Thoracic aorta endothelial cell (primary cell): ENCODE measurements around the gene RAB6C. TPM values are rescaled to one million over a fixed set of nuclear protein-coding genes. Genes with fewer than 3 reads are reported as not detected.

Experiments
- total RNA-seq: library from RNA; depleted of rRNA; stranded (reverse); fragments of >200 nt; gene quantifications from 2 replicates; pipeline ENCODE4 v1.2.3, GENCODE V29; 2012

The RAB6C gene
- total RNA-seq = not detected in 2 replicates

DNA sequence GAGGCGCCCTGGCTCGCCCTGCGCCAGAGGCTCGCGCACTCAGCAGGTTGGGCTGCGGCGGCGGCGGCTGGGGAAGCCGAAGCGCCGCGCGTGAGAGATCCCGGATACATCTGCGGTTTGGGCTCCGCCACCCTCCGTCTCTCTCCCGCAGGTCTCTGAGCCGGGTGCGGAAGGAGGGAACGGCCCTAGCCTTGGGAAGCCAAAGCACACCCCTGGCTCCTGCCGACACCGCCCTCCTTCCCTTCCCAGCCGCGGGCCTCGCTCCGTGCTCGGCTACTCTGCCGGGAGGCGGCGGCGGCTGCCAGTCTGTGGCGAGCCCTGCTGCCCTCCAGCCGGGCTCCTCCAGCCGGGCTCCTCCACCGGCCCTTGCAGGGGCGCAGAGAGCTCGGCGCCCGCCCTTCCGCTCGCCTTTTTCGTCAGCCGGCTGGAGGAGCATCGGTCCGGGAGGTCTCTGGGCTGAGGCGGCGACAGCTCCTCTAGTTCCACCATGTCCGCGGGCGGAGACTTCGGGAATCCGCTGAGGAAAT, at the start of gene RAB6C:
TSS of gene RAB6C (plus strand) at position 38 of the 527 bp plus-strand sequence. CDS start at position 488, 450 bp downstream.

Other genes with a start within 250 kb of the RAB6C start
- gene POTEF, start 149.6 kb downstream of the RAB6C start, total RNA-seq = 0.13 TPM in 1 of 2 replicates, not detected in the other
- 0.66 and 0.86 TPM in 2 replicates for gene CCDC74B, start 165.4 kb downstream of the RAB6C start, total RNA-seq
- 29.5 and 44.8 TPM in 2 replicates for gene SMPD4, start 201.9 kb downstream of the RAB6C start, total RNA-seq
- gene MZT2B, start 202.6 kb downstream of the RAB6C start, total RNA-seq = 85.7 and 109 TPM in 2 replicates
- gene TUBA3E, start 218.8 kb downstream of the RAB6C start, total RNA-seq = not detected in 2 replicates